ENCODE measurements around the gene RECQL5.

Gene RECQL5

GRCh38 chr17:75639327-75639726 is 27.6 kb downstream of the RECQL5 start:
- ChIA-PET CTCF (interaction anchor here (0.6 to 3.2 kb wide), 3 partner anchors 13 to 121 kb away, joined by 3 to 24 read pairs (median 4); no protein-coding TSS in a partner anchor), POLR2A (no interaction called here)
- Histone ChIP-seq H3K9me3 (ENCODE audit: control insufficient read depth, insufficient read depth, low read depth, low read length) (no peaks in the 10 kb centered on the region), H3K4me1 (ENCODE audit: control insufficient read depth, insufficient read depth, low read length) (no peaks in the 10 kb centered on the region; the same call in 1 of the 2 replicates), H3K36me3 (ENCODE audit: control insufficient read depth in 2 of 2, insufficient read depth in 1 of 2, low read length in 2 of 2) (peaks cover 5 to 60% of the 10 kb centered on the region in 2 experiments; a peak in 2 of 3 replicates), H3K4me3 (ENCODE audit: low read depth, low read length) (no peak overlapping the region), H3K27ac (ENCODE audit: extremely low read depth, low read depth, low read length) (no peak overlapping the region)
- TF ChIP-seq ZNF654 (tag by site-specific recombination; IDR thresholded peaks at IDR 0.05; ENCODE audit: low read depth) (no peak), ZNF488 (tag by site-specific recombination; IDR thresholded peaks at IDR 0.05) (no peak), ZNF513 (tag by site-specific recombination; IDR thresholded peaks at IDR 0.05) (no peak), ZNF473 (tag by site-specific recombination; IDR thresholded peaks at IDR 0.05) (no peak), SALL2 (tag by site-specific recombination; IDR thresholded peaks at IDR 0.05; ENCODE audit: borderline replicate concordance) (no peak), ZEB2 (tag by site-specific recombination; IDR thresholded peaks at IDR 0.05) (no peak), SETDB1 (IDR thresholded peaks at IDR 0.05; ENCODE audit: insufficient read length, low read length) (no peak), ZNF518A (tag by site-specific recombination; conservative IDR thresholded peaks at IDR 0.05; ENCODE audit: low read depth) (no peak), KLF17 (tag by site-specific recombination; IDR thresholded peaks at IDR 0.05) (no peak), HOXA7 (CRISPR knock-in tag; IDR thresholded peaks at IDR 0.05; ENCODE audit: borderline replicate concordance) (no peak), ZBTB26 (tag by site-specific recombination; optimal IDR thresholded peaks at IDR 0.05) (no peak), KLF10 (tag by site-specific recombination; IDR thresholded peaks at IDR 0.05) (no peak), ZNF223 (tag by site-specific recombination; IDR thresholded peaks at IDR 0.05) (no peak), ZNF747 (tag by site-specific recombination; IDR thresholded peaks at IDR 0.05) (no peak), ZNF404 (tag by site-specific recombination; IDR thresholded peaks at IDR 0.05) (no peak), ZNF777 (tag by site-specific recombination; IDR thresholded peaks at IDR 0.05; ENCODE audit: borderline replicate concordance) (no peak), ZIC2 (tag by site-specific recombination; IDR thresholded peaks at IDR 0.05) (no peak)
